K562 (cell line): ENCODE results near the gene ITPRIPL2. TPM values are rescaled to one million over a fixed set of nuclear protein-coding genes. Genes with fewer than 3 reads are reported as not detected.

ENCODE experiments used
- CHD7 ChIP-seq: fragments of 200-600 bp; sonication (generic); IDR thresholded peaks from one replicate; pipeline ENCODE4 v1.6.1; 2012; ENCODE audit warnings: mild to moderate bottlenecking, low read depth, low read length, inconsistent platforms
- E2F3 ChIP-seq: fragments of 250-450 bp; sonication (Bioruptor Pico); IDR thresholded peaks from 2 replicates; pipeline ENCODE4 v1.4.0; 2020; ENCODE audit warnings: mild to moderate bottlenecking
- KDM1A ChIP-seq, 2 experiments: fragments of 450-650 bp; IDR thresholded peaks; 2 replicates each; pipeline ENCODE4 v1.6.1; 2016; ENCODE audit warnings: mild to moderate bottlenecking in 2 of 2
- L3MBTL2 ChIP-seq: fragments of 450-650 bp; IDR thresholded peaks from 2 replicates; pipeline ENCODE4 v1.6.1; 2016; ENCODE audit warnings: mild to moderate bottlenecking, moderate library complexity
- MITF ChIP-seq: IDR thresholded peaks from 2 replicates; pipeline ENCODE4 v1.6.1; 2014; ENCODE audit warnings: antibody characterized with exemption
- PRDM10 ChIP-seq: fragments of 450-650 bp; IDR thresholded peaks from 2 replicates; pipeline ENCODE4 v1.6.1; 2018; ENCODE audit not compliant: partially characterized antibody
- ZNF75A ChIP-seq: fragments of 450-650 bp; formaldehyde crosslinking; IDR thresholded peaks from 2 replicates; pipeline ENCODE4 v1.4.0; 2020; ENCODE audit warnings: mild to moderate bottlenecking
- polyA plus RNA-seq, 8 experiments: library from polyadenylated mRNA; depleted of rRNA in 4 of 8; stranded (reverse) in 5 of 8; unstranded in 3 of 8; fragments of >200 nt; fragmentation: Nextera tagmentation in 2 of 8; fragmentation: Illumina TruSeq in 1 of 8; extraction: Ambion mirVana in 2 of 8; extraction: Trizol in 1 of 8; gene quantifications; 2 replicates each; pipeline versions ENCODE4 v1.2.1 to v1.2.3, GENCODE V29; 2011 to 2014; ENCODE audit warnings: inconsistent platforms in 1 of 8, missing spikeins in 1 of 8
- total RNA-seq, 7 experiments: library from RNA; depleted of rRNA in 6 of 7; stranded (reverse); fragments of >200 nt in 6 of 7; fragmentation: Illumina TruSeq in 2 of 7; extraction: Trizol in 2 of 7; gene quantifications; 2 replicates each; pipeline versions ENCODE4 v1.2.1 to v1.2.3, GENCODE V29; 2011 to 2021; ENCODE audit warnings: low replicate concordance in 1 of 7
- TF ChIP-seq, protein P1 (sequence below): fragments of 250-450 bp; sonication (Bioruptor Pico); IDR thresholded peaks from 2 replicates; pipeline ENCODE4 v1.6.1; 2021; ENCODE audit warnings: mild to moderate bottlenecking
- TF ChIP-seq, protein P2 (sequence below): fragments of 250-450 bp; sonication (Bioruptor Pico); IDR thresholded peaks from 2 replicates; pipeline ENCODE4 v1.8.0; 2022; ENCODE audit warnings: inconsistent platforms, mild to moderate bottlenecking, moderate library complexity, borderline replicate concordance

Gene ITPRIPL2
- total and polyA plus RNA-seq, 9 of the 15 experiments (the other 6 are each of a cell fraction or from before 2014, with no cell fraction given), result 0.04 to 2.2 (median 0.58) TPM

DNA sequence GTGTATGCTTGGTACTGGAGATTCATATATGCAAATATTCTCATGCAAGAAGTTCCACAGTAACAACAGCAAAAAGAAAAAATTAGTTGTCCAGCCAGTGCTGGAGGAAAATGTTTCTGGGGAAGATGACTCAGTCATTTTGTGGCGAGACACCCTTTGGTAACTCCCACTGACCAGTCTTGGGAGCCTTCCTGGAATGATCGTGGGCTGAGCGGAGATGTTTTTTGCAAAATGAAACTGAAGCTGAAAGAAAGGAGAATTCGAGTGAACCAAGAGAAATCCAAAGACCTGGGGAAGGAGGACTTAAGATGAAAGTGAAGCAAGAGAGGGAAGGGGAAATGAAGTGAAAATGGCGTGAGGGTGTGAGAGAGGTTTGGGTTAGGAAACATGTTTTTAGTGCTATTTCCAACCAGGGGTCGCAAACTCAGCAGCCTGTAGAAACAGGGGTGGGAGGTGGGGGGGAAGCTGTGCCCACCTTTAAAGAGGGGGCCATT, 5.2 kb downstream of the ITPRIPL2 start (continued):
- TF ChIP-seq PRDM10, result peak; percentile 69
- 0 out of 2 replicates have a peak, but pooled peaks have one; percentile 13 for TF ChIP-seq L3MBTL2
- no peak for TF ChIP-seq CHD7
- TF ChIP-seq E2F3, result no peak
- TF ChIP-seq KDM1A (IDR thresholded peaks at IDR 0.05), result peak in 1 of 2 experiments; percentile 12; a peak in 1 of 4 replicates
- TF ChIP-seq ZNF75A, result no peak
- TF ChIP-seq, protein P1, sequence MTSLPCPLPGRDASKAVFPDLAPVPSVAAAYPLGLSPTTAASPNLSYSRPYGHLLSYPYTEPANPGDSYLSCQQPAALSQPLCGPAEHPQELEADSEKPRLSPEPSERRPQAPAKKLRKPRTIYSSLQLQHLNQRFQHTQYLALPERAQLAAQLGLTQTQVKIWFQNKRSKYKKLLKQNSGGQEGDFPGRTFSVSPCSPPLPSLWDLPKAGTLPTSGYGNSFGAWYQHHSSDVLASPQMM (CRISPR knock-in tag), result no peak
- no peak for TF ChIP-seq MITF
- TF ChIP-seq, protein P2, sequence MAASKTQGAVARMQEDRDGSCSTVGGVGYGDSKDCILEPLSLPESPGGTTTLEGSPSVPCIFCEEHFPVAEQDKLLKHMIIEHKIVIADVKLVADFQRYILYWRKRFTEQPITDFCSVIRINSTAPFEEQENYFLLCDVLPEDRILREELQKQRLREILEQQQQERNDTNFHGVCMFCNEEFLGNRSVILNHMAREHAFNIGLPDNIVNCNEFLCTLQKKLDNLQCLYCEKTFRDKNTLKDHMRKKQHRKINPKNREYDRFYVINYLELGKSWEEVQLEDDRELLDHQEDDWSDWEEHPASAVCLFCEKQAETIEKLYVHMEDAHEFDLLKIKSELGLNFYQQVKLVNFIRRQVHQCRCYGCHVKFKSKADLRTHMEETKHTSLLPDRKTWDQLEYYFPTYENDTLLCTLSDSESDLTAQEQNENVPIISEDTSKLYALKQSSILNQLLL (CRISPR knock-in tag), result no peak
